Neural crest cell (in vitro differentiated cells): Measurements from ENCODE around the gene FBP2. TPM values are rescaled to one million over a fixed set of nuclear protein-coding genes. Genes with fewer than 3 reads are reported as not detected.
A peak's percentile ranks its signal among the peaks of the same experiment; 100 is the strongest.

Experiments
- DNase-seq: peaks from one replicate; pipeline ENCODE4 v3.0.0; 2021; ENCODE audit warnings: low read depth, mixed read lengths, low spot score
- H3K27ac Mint-ChIP-seq: one replicate; pipeline ENCODE4 v1.8.0; 2021; ENCODE audit warnings: mild to moderate bottlenecking, mixed read lengths; ENCODE audit not compliant: unreplicated experiment
- H3K27me3 Mint-ChIP-seq: 2 replicates; pipeline ENCODE4 v1.8.0; 2021; ENCODE audit warnings: low read depth, mild to moderate bottlenecking, mixed read lengths
- H3K36me3 Mint-ChIP-seq: 2 replicates; pipeline ENCODE4 v1.8.0; 2021; ENCODE audit warnings: low read depth, mild to moderate bottlenecking, mixed read lengths
- H3K4me1 Mint-ChIP-seq: 2 replicates; pipeline ENCODE4 v1.8.0; 2021; ENCODE audit warnings: mixed read lengths
- H3K4me3 Mint-ChIP-seq: one replicate; pipeline ENCODE4 v1.8.0; 2021; ENCODE audit warnings: mild to moderate bottlenecking, mixed read lengths
- H3K9me3 Mint-ChIP-seq: 2 replicates; pipeline ENCODE4 v1.8.0; 2021; ENCODE audit warnings: mixed read lengths
- total RNA-seq: library from RNA; stranded (reverse); gene quantifications from 2 replicates; pipeline ENCODE4 v1.2.1, GENCODE V29; 2021
- TF ChIP-seq, protein P1 (sequence below): fragments of 200-600 bp; sonication (generic); conservative IDR thresholded peaks from 2 replicates; pipeline ENCODE4 v1.5.0; 2021; ENCODE audit warnings: antibody characterized with exemption, mild to moderate bottlenecking

Gene FBP2
- total RNA-seq, 1 donor from 2014 or later = not detected

DNA sequence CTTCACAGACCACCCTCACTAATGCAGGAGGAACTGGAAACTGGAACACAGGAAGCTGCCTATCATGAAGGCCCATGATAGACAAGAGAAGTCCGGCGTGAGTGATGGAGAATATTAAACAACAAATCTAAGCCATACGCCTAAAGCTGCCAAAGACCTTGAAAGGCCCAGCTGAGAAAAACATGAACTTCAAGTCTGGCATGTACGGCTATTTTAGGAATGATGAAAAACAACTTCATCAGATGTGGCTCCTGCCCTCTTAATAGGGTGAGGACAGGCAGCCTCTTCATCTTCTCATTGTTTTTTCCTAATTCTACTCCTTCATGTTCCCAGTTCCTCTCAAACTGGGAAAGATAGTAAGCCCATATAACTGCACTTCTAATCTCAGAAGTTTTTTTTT is 25.4 kb upstream of the FBP2 start:
- TF ChIP-seq, protein P1, sequence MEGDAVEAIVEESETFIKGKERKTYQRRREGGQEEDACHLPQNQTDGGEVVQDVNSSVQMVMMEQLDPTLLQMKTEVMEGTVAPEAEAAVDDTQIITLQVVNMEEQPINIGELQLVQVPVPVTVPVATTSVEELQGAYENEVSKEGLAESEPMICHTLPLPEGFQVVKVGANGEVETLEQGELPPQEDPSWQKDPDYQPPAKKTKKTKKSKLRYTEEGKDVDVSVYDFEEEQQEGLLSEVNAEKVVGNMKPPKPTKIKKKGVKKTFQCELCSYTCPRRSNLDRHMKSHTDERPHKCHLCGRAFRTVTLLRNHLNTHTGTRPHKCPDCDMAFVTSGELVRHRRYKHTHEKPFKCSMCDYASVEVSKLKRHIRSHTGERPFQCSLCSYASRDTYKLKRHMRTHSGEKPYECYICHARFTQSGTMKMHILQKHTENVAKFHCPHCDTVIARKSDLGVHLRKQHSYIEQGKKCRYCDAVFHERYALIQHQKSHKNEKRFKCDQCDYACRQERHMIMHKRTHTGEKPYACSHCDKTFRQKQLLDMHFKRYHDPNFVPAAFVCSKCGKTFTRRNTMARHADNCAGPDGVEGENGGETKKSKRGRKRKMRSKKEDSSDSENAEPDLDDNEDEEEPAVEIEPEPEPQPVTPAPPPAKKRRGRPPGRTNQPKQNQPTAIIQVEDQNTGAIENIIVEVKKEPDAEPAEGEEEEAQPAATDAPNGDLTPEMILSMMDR = no peak
- DNase-seq = no peak
- Mint-ChIP-seq H3K9me3 (no peaks in the 10 kb centered on the region), H3K4me1 (no peaks in the 10 kb centered on the region), H3K27ac (no peak overlapping the region), H3K36me3 (no peaks in the 10 kb centered on the region), H3K4me3 (no peak overlapping the region), H3K27me3 (no peaks in the 10 kb centered on the region)

DNA sequence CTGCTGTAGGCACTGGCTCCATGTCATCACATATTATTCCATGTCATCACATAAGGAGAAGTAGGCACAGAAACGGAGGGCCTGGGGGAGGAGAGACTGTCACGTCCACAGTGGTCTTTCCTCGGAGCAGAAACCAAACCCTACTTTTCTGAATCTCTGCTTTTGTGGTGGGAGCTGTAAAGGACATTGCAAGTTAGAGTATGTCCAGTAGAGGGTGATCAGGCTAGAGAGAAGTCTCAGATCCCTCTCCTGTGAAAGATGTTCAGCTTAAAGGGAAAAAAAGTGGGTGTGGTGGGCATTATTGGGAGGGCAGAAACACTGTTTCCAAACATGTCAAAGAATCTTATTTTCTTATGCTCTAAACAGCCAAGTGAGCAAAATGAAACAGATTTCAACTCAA is 19.4 kb upstream of the FBP2 start:
- TF ChIP-seq, protein P1 = no peak
- DNase-seq = no peak
- H3K27ac Mint-ChIP-seq = no peak overlapping the region
- no peak overlapping the region for H3K4me3 Mint-ChIP-seq
- no peaks in the 10 kb centered on the region for H3K9me3 Mint-ChIP-seq
- peaks cover 8% of the 10 kb centered on the region for H3K4me1 Mint-ChIP-seq
- peaks cover 3% of the 10 kb centered on the region for H3K27me3 Mint-ChIP-seq
- H3K36me3 Mint-ChIP-seq = no peaks in the 10 kb centered on the region

DNA sequence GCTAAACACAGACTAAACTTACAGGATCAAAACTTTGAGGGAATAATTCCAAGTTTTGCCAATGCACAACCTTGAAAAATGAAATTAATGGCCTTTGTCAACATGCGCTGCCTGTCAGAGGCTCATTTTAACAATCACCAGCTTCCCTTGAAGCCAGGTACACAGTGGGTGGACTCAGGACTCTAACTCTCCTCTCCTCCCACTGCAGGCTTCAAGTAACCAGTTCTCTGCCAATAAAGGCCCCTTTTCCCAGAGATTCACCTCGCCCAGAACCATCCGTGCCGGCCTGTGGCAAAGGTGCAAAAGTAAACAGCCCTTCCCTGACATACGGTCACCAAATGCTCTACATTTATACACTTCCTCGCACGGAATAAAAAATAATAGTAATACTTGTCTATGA is 18.4 kb upstream of the FBP2 start:
- Mint-ChIP-seq H3K4me1 (peaks cover 13% of the 10 kb centered on the region), H3K27me3 (peaks cover 3% of the 10 kb centered on the region), H3K4me3 (no peak overlapping the region), H3K36me3 (no peaks in the 10 kb centered on the region), H3K27ac (no peak overlapping the region), H3K9me3 (no peaks in the 10 kb centered on the region)
- TF ChIP-seq, protein P1 = no peak
- DNase-seq = no peak

DNA sequence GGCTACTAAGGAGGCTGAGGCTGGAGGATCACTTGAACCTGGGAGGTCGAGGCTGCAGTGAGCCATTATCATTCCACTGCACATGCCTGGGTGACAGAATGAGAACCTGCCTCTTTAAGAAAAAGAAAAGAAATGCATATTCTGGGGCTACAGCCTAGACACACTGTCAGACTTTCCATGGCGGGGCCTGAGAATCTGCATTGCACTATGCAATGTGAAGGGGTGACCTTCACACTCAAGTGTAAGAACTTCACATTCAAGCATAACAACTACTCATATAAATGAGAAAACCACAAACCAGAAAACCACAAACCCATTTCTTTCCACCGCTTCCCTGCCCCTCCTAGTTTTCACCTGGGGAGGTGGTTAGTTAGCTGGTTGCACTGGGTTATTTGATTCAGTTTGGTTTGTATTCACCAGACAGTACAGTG is 18.0 kb upstream of the FBP2 start:
- Mint-ChIP-seq H3K4me3 (no peak overlapping the region), H3K27me3 (peaks cover 3% of the 10 kb centered on the region), H3K4me1 (peaks cover 13% of the 10 kb centered on the region), H3K9me3 (no peaks in the 10 kb centered on the region), H3K27ac (no peak overlapping the region), H3K36me3 (no peaks in the 10 kb centered on the region)
- TF ChIP-seq, protein P1 = no peak
- no peak for DNase-seq

DNA sequence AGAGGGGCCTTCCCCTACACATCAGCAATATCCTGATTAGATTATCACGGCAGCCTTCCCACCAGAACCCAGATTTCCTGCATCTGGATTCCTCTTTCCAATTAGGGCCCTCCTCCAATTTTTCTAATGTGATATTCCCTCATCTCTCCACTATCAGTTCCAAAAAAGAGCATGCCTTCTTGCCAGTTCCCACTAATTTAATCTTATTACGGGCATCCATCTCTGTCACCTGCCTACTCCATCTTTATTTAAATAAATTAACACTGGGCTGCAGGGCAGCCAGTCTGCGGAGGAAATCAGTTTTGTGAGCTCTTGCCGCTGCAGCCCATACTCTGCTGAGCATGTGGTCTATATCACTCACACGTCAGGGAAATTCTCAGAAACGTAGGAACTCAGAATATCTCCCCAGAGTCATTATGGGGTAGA is 16.6 kb upstream of the FBP2 start:
- no peak for DNase-seq
- H3K4me1 Mint-ChIP-seq = peaks cover 13% of the 10 kb centered on the region
- H3K4me3 Mint-ChIP-seq = no peak overlapping the region
- H3K27me3 Mint-ChIP-seq = peaks cover 3% of the 10 kb centered on the region
- TF ChIP-seq, protein P1 = no peak
- no peaks in the 10 kb centered on the region for H3K36me3 Mint-ChIP-seq
- H3K27ac Mint-ChIP-seq = no peak overlapping the region
- no peaks in the 10 kb centered on the region for H3K9me3 Mint-ChIP-seq

DNA sequence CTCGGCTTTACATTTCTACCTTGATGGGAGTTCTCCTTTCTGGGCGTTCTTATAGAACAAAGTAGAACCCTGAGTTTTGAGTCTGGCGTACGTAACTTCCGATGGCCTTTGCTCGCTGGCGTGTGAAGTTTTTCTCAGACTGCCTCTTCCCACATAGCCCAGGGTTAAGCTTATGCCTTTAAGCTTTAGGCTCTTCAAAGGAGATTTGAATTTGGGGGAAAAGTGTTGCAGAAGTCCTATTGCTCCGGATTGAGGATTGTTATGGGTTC is 13.7 kb upstream of the FBP2 start:
- peaks cover 19% of the 10 kb centered on the region for H3K4me1 Mint-ChIP-seq
- no peaks in the 10 kb centered on the region for H3K36me3 Mint-ChIP-seq
- no peak overlapping the region for H3K4me3 Mint-ChIP-seq
- no peak for DNase-seq
- TF ChIP-seq, protein P1 = no peak
- H3K27ac Mint-ChIP-seq = peak overlapping the region; percentile 60
- H3K27me3 Mint-ChIP-seq = peaks cover 3% of the 10 kb centered on the region
- H3K9me3 Mint-ChIP-seq = no peaks in the 10 kb centered on the region
